GM12875 (cell line): Measurements from ENCODE around the gene SLC23A3.
A peak's percentile ranks its signal among the peaks of the same experiment; 100 is the strongest.

ENCODE experiments used
- H3K4me3 ChIP-seq: one replicate; pipeline ENCODE4 v1.5.1; 2011; ENCODE audit warnings: low read depth, low read length, control low read depth
- TF ChIP-seq, protein P1 (sequence below): IDR thresholded peaks from 2 replicates; pipeline ENCODE4 v1.5.1; 2011; ENCODE audit warnings: low read depth, mild to moderate bottlenecking, control low read depth, inconsistent platforms, low read length, moderate library complexity, borderline replicate concordance; ENCODE audit not compliant: insufficient read depth

Gene SLC23A3, protein sequence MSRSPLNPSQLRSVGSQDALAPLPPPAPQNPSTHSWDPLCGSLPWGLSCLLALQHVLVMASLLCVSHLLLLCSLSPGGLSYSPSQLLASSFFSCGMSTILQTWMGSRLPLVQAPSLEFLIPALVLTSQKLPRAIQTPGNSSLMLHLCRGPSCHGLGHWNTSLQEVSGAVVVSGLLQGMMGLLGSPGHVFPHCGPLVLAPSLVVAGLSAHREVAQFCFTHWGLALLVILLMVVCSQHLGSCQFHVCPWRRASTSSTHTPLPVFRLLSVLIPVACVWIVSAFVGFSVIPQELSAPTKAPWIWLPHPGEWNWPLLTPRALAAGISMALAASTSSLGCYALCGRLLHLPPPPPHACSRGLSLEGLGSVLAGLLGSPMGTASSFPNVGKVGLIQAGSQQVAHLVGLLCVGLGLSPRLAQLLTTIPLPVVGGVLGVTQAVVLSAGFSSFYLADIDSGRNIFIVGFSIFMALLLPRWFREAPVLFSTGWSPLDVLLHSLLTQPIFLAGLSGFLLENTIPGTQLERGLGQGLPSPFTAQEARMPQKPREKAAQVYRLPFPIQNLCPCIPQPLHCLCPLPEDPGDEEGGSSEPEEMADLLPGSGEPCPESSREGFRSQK

DNA sequence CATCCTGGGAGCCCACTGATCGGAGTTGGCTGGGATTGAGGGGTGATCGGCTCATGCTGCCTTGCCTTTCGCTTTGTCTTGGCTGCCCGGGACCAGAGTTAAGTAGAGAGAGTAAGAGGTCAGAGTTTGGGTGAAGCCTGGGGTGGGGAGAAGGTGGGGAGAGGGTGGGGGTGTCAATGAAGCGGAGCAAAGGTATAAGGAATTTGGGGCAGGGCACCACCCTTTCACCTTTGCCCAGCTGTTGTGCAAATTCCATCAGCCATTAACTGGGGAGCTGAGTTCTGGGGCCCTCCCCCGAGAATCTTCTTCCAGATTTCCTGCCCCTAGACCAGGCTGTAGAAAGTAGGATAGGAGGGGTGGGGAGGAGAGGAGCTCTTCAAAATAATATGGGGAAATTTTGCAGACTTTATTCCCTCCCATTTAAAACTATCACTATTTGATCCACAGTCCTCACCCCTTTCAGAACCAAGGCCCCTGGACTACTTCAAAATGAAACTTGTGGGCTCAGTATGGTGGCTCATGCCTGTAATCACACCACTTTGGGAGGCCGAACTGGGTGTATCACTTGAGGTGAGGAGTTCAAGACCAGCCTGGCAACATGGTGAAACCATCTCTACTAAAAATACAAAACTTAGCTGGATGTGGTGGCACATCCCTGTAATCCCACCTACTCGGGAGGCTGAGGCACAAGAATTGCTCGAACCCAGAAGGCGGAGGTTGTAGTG lies at the start of gene SLC23A3:
TSS of gene SLC23A3 (minus strand) at position 100 of the 725 bp plus-strand sequence. CDS start at position 55, 45 bp downstream.
- TF ChIP-seq, protein P1, sequence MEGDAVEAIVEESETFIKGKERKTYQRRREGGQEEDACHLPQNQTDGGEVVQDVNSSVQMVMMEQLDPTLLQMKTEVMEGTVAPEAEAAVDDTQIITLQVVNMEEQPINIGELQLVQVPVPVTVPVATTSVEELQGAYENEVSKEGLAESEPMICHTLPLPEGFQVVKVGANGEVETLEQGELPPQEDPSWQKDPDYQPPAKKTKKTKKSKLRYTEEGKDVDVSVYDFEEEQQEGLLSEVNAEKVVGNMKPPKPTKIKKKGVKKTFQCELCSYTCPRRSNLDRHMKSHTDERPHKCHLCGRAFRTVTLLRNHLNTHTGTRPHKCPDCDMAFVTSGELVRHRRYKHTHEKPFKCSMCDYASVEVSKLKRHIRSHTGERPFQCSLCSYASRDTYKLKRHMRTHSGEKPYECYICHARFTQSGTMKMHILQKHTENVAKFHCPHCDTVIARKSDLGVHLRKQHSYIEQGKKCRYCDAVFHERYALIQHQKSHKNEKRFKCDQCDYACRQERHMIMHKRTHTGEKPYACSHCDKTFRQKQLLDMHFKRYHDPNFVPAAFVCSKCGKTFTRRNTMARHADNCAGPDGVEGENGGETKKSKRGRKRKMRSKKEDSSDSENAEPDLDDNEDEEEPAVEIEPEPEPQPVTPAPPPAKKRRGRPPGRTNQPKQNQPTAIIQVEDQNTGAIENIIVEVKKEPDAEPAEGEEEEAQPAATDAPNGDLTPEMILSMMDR: no peak
- no peak within 1 kb of the TSS for H3K4me3 ChIP-seq

GRCh38 chr2:219218732-219219701 lies 49.2 kb upstream of the SLC23A3 start, which contains the start of gene ABCB6:
Gene ABCB6, minus strand, starts transcription at chr2:219218958. Its CDS starts 285 bp downstream, at chr2:219218673.
- H3K4me3 ChIP-seq: peak within 1 kb of the TSS; percentile 56
- TF ChIP-seq, protein P1: no peak

DNA sequence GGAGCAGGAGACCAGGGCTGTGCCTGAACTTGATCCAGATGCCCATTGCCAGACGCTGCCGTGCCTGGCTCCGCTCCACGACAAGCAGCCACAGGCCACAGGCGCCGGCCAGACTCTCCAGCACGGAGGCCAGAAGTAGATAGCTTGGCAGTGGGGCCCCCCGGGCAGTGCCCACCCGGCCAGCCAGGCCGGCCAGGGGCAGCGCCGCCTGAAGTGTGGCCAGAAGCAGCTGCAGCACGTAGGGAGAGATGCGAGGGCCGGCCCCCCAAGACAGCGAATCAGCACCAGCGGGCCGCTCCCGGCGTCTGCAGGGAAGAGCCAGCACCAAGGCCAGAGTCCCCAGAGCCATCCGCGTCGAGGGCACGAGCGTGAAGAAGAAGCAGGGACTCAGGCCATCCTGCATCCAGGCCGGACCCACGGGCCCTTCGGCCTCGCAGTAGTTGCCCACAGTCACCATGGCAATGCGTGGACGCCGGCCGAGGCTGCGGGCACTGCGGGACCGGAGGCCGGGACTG lies 48.4 kb upstream of the SLC23A3 start:
- TF ChIP-seq, protein P1: no peak
- H3K4me3 ChIP-seq: peak overlapping the region; percentile 56

GRCh38 chr2:219216535-219216915 lies 46.7 kb upstream of the SLC23A3 start:
- no peak overlapping the region for H3K4me3 ChIP-seq
- TF ChIP-seq, protein P1: no peak

DNA sequence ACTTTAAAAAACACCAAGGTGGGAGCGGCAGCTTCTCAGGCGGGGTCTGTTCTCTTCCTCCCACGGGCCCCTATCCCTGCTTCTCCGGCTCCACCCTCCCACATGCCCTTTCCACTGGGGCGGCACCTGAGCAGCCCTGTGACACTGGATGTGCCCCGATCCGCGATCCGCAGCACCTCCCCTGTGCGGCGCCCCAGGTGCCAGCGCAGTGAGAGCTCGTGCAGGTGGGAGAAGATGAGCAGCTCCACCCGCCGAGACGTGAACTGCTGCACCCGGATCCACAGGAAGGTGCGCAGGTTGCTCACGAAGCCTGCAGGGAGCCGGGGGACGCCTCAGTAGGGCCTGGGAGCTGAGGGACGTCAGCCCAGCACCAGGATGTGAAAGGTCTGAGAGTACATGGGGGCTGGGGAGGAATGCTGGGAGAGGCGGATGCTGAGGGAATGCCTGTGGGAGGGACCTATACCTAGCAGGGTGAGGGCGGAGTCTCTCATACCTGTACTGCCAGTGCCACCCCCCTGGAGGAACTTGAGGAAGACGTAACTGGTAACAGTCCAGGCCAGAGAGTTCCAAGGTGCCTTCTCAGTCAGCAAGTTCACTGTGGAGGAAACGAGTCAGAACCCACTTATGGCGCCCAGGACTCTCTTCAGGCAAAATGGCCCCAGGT lies 46.2 kb upstream of the SLC23A3 start:
- H3K4me3 ChIP-seq: no peak overlapping the region
- TF ChIP-seq, protein P1: no peak

DNA sequence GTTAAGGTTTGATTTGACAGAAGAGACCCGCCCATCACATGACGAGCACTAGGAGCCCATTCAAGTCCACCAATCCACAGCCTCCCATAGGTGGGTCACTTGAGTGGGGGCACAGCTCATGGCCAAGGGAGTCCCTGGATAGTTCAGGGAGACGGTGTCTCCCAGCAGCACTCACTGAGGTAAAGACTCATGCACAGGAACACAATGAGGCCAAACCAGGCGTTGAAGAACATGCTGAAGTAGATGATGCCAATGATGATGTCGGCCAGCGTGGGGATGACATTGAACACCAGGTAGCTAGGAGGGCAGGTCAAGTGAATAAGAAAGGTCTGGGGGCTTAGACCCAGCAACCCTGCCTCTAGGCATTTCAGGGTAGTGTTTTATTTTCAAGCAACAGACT lies 45.0 kb upstream of the SLC23A3 start:
- H3K4me3 ChIP-seq: no peak overlapping the region
- TF ChIP-seq, protein P1: no peak
